HL-60 (cell line): ENCODE measurements around the gene NAV2.

Experiments
- DNase-seq, 2 experiments: peaks; one replicate each; pipeline ENCODE4 v3.0.0-alpha.2; 2010 to 2020; ENCODE audit warnings: low read depth in 1 of 2, low spot score in 1 of 2
- H3K27ac ChIP-seq: fragments of 250-450 bp; sonication (Bioruptor Pico); replicated peaks from 2 replicates; pipeline ENCODE4 v1.5.1; 2020; ENCODE audit warnings: mild to moderate bottlenecking, moderate library complexity
- H3K27me3 ChIP-seq: fragments of 250-450 bp; sonication (Bioruptor Pico); 2 replicates; pipeline ENCODE4 v1.5.1; 2021; ENCODE audit warnings: mild to moderate bottlenecking, moderate library complexity; ENCODE audit not compliant: insufficient read depth, poor library complexity, severe bottlenecking
- H3K4me3 ChIP-seq: replicated peaks from 2 replicates; pipeline ENCODE4 v1.5.1; 2011; ENCODE audit warnings: mild to moderate bottlenecking, control low read depth, low read length; ENCODE audit not compliant: insufficient read depth
- CTCF ChIP-seq: IDR thresholded peaks from one replicate; pipeline ENCODE4 v1.5.1; 2011; ENCODE audit warnings: low read length, control low read depth, inconsistent platforms; ENCODE audit not compliant: insufficient read depth
- GABPA ChIP-seq: IDR thresholded peaks from 2 replicates; pipeline ENCODE4 v1.6.1; 2012; ENCODE audit warnings: low read depth
- POLR2AphosphoS5 ChIP-seq: IDR thresholded peaks from 2 replicates; pipeline ENCODE4 v1.6.1; 2012; ENCODE audit warnings: low read depth
- SPI1 ChIP-seq: IDR thresholded peaks from 2 replicates; pipeline ENCODE4 v1.6.1; 2012; ENCODE audit warnings: low read depth, mild to moderate bottlenecking, borderline replicate concordance
- TF ChIP-seq, protein P1 (sequence below): IDR thresholded peaks from 2 replicates; pipeline ENCODE4 v1.6.1; 2012; ENCODE audit warnings: low read depth; ENCODE audit not compliant: insufficient replicate concordance

The NAV2 gene

GRCh38 chr11:19828382-19829108 is 115.9 kb downstream of the NAV2 start:
- Histone ChIP-seq H3K4me3 (no peak overlapping the region), H3K27ac (no peak overlapping the region), H3K27me3 (no peaks in the 10 kb centered on the region)
- DNase-seq = no peak
- TF ChIP-seq, protein P1, sequence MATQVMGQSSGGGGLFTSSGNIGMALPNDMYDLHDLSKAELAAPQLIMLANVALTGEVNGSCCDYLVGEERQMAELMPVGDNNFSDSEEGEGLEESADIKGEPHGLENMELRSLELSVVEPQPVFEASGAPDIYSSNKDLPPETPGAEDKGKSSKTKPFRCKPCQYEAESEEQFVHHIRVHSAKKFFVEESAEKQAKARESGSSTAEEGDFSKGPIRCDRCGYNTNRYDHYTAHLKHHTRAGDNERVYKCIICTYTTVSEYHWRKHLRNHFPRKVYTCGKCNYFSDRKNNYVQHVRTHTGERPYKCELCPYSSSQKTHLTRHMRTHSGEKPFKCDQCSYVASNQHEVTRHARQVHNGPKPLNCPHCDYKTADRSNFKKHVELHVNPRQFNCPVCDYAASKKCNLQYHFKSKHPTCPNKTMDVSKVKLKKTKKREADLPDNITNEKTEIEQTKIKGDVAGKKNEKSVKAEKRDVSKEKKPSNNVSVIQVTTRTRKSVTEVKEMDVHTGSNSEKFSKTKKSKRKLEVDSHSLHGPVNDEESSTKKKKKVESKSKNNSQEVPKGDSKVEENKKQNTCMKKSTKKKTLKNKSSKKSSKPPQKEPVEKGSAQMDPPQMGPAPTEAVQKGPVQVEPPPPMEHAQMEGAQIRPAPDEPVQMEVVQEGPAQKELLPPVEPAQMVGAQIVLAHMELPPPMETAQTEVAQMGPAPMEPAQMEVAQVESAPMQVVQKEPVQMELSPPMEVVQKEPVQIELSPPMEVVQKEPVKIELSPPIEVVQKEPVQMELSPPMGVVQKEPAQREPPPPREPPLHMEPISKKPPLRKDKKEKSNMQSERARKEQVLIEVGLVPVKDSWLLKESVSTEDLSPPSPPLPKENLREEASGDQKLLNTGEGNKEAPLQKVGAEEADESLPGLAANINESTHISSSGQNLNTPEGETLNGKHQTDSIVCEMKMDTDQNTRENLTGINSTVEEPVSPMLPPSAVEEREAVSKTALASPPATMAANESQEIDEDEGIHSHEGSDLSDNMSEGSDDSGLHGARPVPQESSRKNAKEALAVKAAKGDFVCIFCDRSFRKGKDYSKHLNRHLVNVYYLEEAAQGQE = no peak
- TF ChIP-seq GABPA (no peak), SPI1 (no peak), POLR2AphosphoS5 (no peak), CTCF (no peak)

- DNase-seq = no peak
- H3K27ac ChIP-seq = no peak overlapping the region
- TF ChIP-seq GABPA (no peak), CTCF (no peak), POLR2AphosphoS5 (no peak), SPI1 (no peak)
- TF ChIP-seq, protein P1 = no peak
- H3K27me3 ChIP-seq = no peaks in the 10 kb centered on the region
- no peak overlapping the region for H3K4me3 ChIP-seq
Observed at GRCh38 chr11:19829109-19829837, 116.6 kb downstream of the NAV2 start.

GRCh38 chr11:19832086-19832750 is 119.6 kb downstream of the NAV2 start:
- Histone ChIP-seq H3K27ac (no peak overlapping the region), H3K4me3 (no peak overlapping the region), H3K27me3 (no peaks in the 10 kb centered on the region)
- TF ChIP-seq POLR2AphosphoS5 (no peak), GABPA (no peak), SPI1 (no peak)
- TF ChIP-seq, protein P1 = no peak
- DNase-seq = no peak
